ENCODE results near the gene MSLN. TPM values are rescaled to one million over a fixed set of nuclear protein-coding genes. Genes with fewer than 3 reads are reported as not detected.

MSLN gene
- total and polyA plus RNA-seq, 2 of the 13 experiments (the other 11 are each of a cell fraction or from before 2014, with no cell fraction given) = 2.0 to 2.3 TPM

DNA sequence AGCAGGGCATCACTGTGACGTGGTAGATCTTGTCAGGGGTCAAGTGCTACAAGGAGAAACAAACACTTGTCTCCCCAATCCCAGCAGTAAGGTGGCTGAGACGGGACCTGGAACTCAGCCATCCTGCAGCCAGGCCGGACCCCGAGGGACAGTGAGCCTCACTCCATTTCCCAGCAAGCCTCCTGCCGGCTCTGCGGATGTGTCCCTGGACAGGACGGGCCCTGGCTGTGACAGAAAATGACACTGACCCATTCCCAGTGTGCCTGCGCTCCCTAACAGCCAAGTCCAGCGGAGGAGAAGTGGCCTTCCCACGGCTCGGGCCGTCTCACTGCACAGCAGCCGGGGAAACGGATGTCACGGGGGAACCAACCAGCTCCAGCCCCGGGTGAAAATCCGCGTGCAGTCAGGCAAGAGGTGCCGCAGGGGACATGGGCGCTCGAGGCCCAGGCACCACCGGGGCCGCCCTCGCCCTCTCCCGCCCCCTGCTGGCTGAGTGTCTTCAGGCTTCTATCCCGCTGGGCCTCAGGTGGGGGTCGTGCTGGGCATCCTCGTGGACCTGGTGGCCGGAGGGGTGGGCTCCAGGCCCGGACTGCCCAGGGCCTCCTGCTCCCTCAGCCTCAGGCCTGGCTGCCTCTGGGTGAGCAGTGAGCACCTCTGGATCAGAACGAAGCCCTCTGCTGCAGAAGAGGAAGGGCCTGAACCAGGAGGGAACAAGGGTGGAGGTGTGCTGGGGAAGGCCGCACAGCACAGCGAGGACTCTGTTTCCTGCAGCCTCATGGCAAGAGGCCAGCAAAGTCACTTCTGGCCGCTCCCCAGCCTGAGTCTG lies 26.9 kb upstream of the MSLN start:
- no peaks in the 10 kb centered on the region for H3K9me3 ChIP-seq (ENCODE audit: low read length)
- H4K20me1 ChIP-seq (ENCODE audit: insufficient read depth, low read length) = 0 out of 2 replicates have a peak, but pooled peaks cover 2% of the 10 kb centered on the region
- no TSS peak for BruUV-seq (replicated peaks)
- H3K79me2 ChIP-seq (ENCODE audit: insufficient read depth, low read length) = no peaks in the 10 kb centered on the region
- 93% methylated on average over 5 of the region's 34 CpGs for WGBS (ENCODE audit: low lambda C conversion rate)
- H3K36me3 ChIP-seq (replicated peaks in 1 of 2; ENCODE audit: control insufficient read depth in 1 of 2, insufficient read depth in 2 of 2, low read length in 2 of 2) = peaks cover 3 to 25% of the 10 kb centered on the region in 2 experiments; a peak in 2 of 5 replicates
- in situ Hi-C loops (cut with HindIII; ENCODE audit: extremely low pct_ligation_motif_present, low pct_unique_long_range_greater_than_20kb) = no loop called here
- POLR2A ChIA-PET = interaction anchor here (2.2 kb wide), 1 partner anchor 13 kb away, joined by 7 read pairs; the partner anchor contains the start of gene ANTKMT
- no peaks in the 10 kb centered on the region for H3K4me1 ChIP-seq (ENCODE audit: insufficient read depth, low read length)
- ATAC-seq (peak; percentile 61), FAIRE-seq (no peak), DNase-seq (ENCODE audit: low spot score) (no peak)
- H3K4me2 ChIP-seq (ENCODE audit: low read depth, low read length) = no peak overlapping the region
- no peak overlapping the region for H3K27ac ChIP-seq (ENCODE audit: extremely low read length, insufficient read depth, low read length)
- no peak overlapping the region for H3K4me3 ChIP-seq (replicated peaks in 1 of 3; ENCODE audit: insufficient read depth in 1 of 3, low read depth in 2 of 3, low read length in 3 of 3)
- CTCF ChIA-PET (ENCODE audit: low intra/inter-chr PET ratio, low total read pairs) = interaction anchor here (2.7 kb wide), 1 partner anchor 21 kb away, joined by 19 read pairs; no protein-coding TSS in a partner anchor
- no peaks in the 10 kb centered on the region for H3K27me3 ChIP-seq (ENCODE audit: control insufficient read depth in 1 of 2, insufficient read depth in 2 of 2, low read length in 2 of 2)
- intact Hi-C loops (cut with micrococcal nuclease; ENCODE audit: unreplicated experiment) = no loop called here
- no peak overlapping the region for H2AFZ ChIP-seq (ENCODE audit: low read length)
- no peak overlapping the region for H3K9ac ChIP-seq (ENCODE audit: insufficient read depth, low read depth, low read length)
- TF ChIP-seq ATF3 (CRISPR knock-in tag; IDR thresholded peaks at IDR 0.05) = no peak
- TF ChIP-seq NBN (conservative IDR thresholded peaks at IDR 0.05) = no peak
- TF ChIP-seq NFAT5 (CRISPR knock-in tag; IDR thresholded peaks at IDR 0.05) = no peak
- TF ChIP-seq TAF15 (IDR thresholded peaks at IDR 0.05; ENCODE audit: low read depth, low read length, poor library complexity, severe bottlenecking) = peak; percentile 21
- no peak for TF ChIP-seq RFXAP (CRISPR knock-in tag; IDR thresholded peaks at IDR 0.05; ENCODE audit: borderline replicate concordance)
- TF ChIP-seq ZBTB4 (CRISPR knock-in tag; IDR thresholded peaks at IDR 0.05; ENCODE audit: borderline replicate concordance) = no peak
- TF ChIP-seq ZNF260 (CRISPR knock-in tag; IDR thresholded peaks at IDR 0.05; ENCODE audit: borderline replicate concordance, low read depth) = no peak
- peak; percentile 34; the same call in 1 of the 2 replicates for TF ChIP-seq ZNF768 (CRISPR knock-in tag; IDR thresholded peaks at IDR 0.05)
- 0 out of 2 replicates have a peak, but pooled peaks have one; percentile 35 for TF ChIP-seq RBFOX2 (IDR thresholded peaks at IDR 0.05; ENCODE audit: low read depth, low read length)
- 0 out of 2 replicates have a peak, but pooled peaks have one; percentile 32 for TF ChIP-seq KDM2A (CRISPR knock-in tag; IDR thresholded peaks at IDR 0.05; ENCODE audit: borderline replicate concordance, low read depth)
- no peak for TF ChIP-seq NR2F2 (IDR thresholded peaks at IDR 0.05; ENCODE audit: borderline replicate concordance, low read depth)
- no peak for TF ChIP-seq PAX8 (CRISPR knock-in tag; IDR thresholded peaks at IDR 0.05; ENCODE audit: borderline replicate concordance)
- TF ChIP-seq PHF5A (CRISPR knock-in tag; IDR thresholded peaks at IDR 0.05; ENCODE audit: low read depth, unreplicated experiment) = no peak
- peak; percentile 23 for TF ChIP-seq HNRNPLL (IDR thresholded peaks at IDR 0.05; ENCODE audit: low read depth, low read length, poor library complexity, severe bottlenecking)

All from HepG2 (cell line).